ENCODE data around the gene TRIP10.
"Not testable (repeated sequence)": the region's sequence is repeated elsewhere in the genome, so short reads cannot be mapped to it uniquely, and the experiment has no call there.

The TRIP10 gene

GRCh38 chr19:6794686-6795431 is 55.4 kb downstream of the TRIP10 start:
- Mint-ChIP-seq H3K36me3 (ENCODE audit: low read depth) (no peaks in the 10 kb centered on the region), H3K27ac (no peak overlapping the region), H3K27me3 (ENCODE audit: low read depth) (peaks cover 10% of the 10 kb centered on the region), H3K4me1 (no peaks in the 10 kb centered on the region), H3K9me3 (peaks cover 30% of the 10 kb centered on the region), H3K4me3 (no peak overlapping the region)
- TF ChIP-seq CTCF (IDR thresholded peaks at IDR 0.05; ENCODE audit: unreplicated experiment in 3 of 3): no peak

GRCh38 chr19:6796278-6796677 is 56.8 kb downstream of the TRIP10 start:
- no peak overlapping the region for H3K4me3 Mint-ChIP-seq
- H3K9me3 Mint-ChIP-seq: peaks cover 29% of the 10 kb centered on the region
- H3K4me1 Mint-ChIP-seq: no peaks in the 10 kb centered on the region
- H3K36me3 Mint-ChIP-seq (ENCODE audit: low read depth): no peaks in the 10 kb centered on the region
- H3K27me3 Mint-ChIP-seq (ENCODE audit: low read depth): peaks cover 16% of the 10 kb centered on the region
- no peak for TF ChIP-seq CTCF (IDR thresholded peaks at IDR 0.05; ENCODE audit: unreplicated experiment in 3 of 3)
- H3K27ac Mint-ChIP-seq: no peak overlapping the region

GRCh38 chr19:6797646-6798045 is 58.2 kb downstream of the TRIP10 start:
- no peak for TF ChIP-seq CTCF (IDR thresholded peaks at IDR 0.05; ENCODE audit: unreplicated experiment in 3 of 3)
- H3K27me3 Mint-ChIP-seq (ENCODE audit: low read depth): peaks cover 20% of the 10 kb centered on the region
- H3K4me1 Mint-ChIP-seq: no peaks in the 10 kb centered on the region
- no peaks in the 10 kb centered on the region for H3K36me3 Mint-ChIP-seq (ENCODE audit: low read depth)
- H3K27ac Mint-ChIP-seq: no peak overlapping the region
- H3K4me3 Mint-ChIP-seq: no peak overlapping the region
- H3K9me3 Mint-ChIP-seq: peaks cover 20% of the 10 kb centered on the region

GRCh38 chr19:6800160-6800790 is 60.8 kb downstream of the TRIP10 start:
- H3K4me1 Mint-ChIP-seq; H3K27ac Mint-ChIP-seq; H3K36me3 Mint-ChIP-seq (ENCODE audit: low read depth); H3K4me3 Mint-ChIP-seq: not testable (repeated sequence)
- Mint-ChIP-seq H3K27me3 (ENCODE audit: low read depth) (peaks cover 21% of the 10 kb centered on the region), H3K9me3 (peaks cover 19% of the 10 kb centered on the region)

- Mint-ChIP-seq H3K9me3 (peaks cover 15% of the 10 kb centered on the region), H3K36me3 (ENCODE audit: low read depth) (no peaks in the 10 kb centered on the region), H3K4me3 (no peak overlapping the region), H3K27ac (no peak overlapping the region), H3K4me1 (no peaks in the 10 kb centered on the region), H3K27me3 (ENCODE audit: low read depth) (peaks cover 21% of the 10 kb centered on the region)
- no peak for TF ChIP-seq CTCF (IDR thresholded peaks at IDR 0.05; ENCODE audit: unreplicated experiment in 3 of 3)
Measured at GRCh38 chr19:6800991-6801484, 61.6 kb downstream of the TRIP10 start.

Data from nephron (organoid).